Anterior cingulate cortex (tissue), 58 donors: ENCODE data around the gene BPIFB4.

Experiments used
- DNase-seq, 58 donors: peaks; one replicate each; lab custom pipeline; 2025; lab: John Stamatoyannopoulos, UW

The BPIFB4 gene

DNA sequence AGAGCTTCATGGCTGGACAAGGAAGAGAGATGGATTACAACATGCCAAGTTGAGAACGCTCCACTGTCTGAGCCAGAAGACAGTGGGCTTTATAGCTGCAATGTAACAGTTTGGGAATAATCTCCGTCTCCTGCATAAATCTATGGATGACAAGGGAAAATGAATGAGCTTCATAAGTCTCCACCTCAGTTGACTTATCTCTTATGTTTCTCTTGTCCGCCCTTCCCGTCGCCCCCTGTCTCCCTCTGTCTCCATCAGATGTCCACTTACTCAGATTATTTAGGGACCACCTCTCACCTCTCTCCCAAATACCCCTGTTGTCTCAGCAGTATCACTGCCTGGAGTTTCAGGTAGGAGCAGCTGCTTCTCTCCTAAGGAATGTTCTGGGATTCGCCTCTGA, 74.8 kb downstream of the BPIFB4 start:
- DNase-seq = no peak

GRCh38 chr20:33158637-33159385, 79.4 kb downstream of the BPIFB4 start:
- no peak for DNase-seq

DNA sequence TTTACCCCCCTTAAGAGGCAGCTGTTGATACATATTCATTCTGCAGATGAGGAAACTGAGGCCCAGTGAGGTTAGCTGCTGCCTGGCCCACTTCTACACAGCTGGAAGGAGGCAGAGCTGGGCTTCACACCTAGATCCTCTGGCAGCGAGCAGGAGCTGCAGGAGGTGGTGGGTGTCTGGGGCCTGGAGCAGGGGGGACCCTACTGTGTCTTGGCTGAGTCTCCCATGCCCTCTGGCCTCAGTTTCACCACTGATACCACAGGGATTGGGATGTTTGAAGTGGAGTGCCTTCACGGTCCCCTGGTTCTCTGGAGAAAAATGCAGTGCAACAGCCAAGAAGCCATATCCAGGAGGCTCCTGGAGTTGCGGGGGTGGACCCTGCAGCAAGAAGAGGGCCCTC, 80.3 kb downstream of the BPIFB4 start:
- DNase-seq = no peak

- no peak for DNase-seq
Observed at GRCh38 chr20:33160681-33161080, 81.2 kb downstream of the BPIFB4 start.
